Activated naive CD4-positive, alpha-beta T cell treated with anti-CD3 and anti-CD28 coated beads, Interleukin-2, amount 50 U/mL, for 24 hours (primary cell): ENCODE data around the gene QRFPR.

Experiments
- H3K27ac Mint-ChIP-seq: one replicate; pipeline ENCODE4 v1.8.0; 2021; ENCODE audit warnings: mild to moderate bottlenecking, mixed read lengths
- H3K27me3 Mint-ChIP-seq: one replicate; pipeline ENCODE4 v1.8.0; 2021; ENCODE audit warnings: mixed read lengths
- H3K36me3 Mint-ChIP-seq: one replicate; pipeline ENCODE4 v1.8.0; 2021; ENCODE audit warnings: mixed read lengths
- H3K4me1 Mint-ChIP-seq: one replicate; pipeline ENCODE4 v1.8.0; 2021; ENCODE audit warnings: mixed read lengths
- H3K4me3 Mint-ChIP-seq: one replicate; pipeline ENCODE4 v1.8.0; 2021; ENCODE audit warnings: mild to moderate bottlenecking, mixed read lengths
- H3K9me3 Mint-ChIP-seq: one replicate; pipeline ENCODE4 v1.8.0; 2021; ENCODE audit warnings: mixed read lengths

The QRFPR gene

DNA sequence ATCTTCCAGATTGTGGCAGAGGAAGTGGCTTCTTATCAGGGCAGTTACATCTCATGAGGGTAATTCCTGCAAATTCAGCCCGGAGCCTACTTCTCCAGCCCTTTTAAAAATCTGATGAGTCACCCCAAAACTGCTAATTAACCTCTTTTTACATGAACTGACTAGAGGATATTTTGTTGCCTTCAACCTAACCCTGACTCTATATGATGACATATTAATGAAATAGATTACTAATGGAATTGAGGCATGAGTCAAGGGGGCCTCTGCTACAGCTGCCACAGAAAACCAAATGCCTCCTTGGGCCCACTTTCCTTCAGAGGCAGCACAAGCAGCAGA lies 72.5 kb downstream of the QRFPR start:
- Mint-ChIP-seq H3K27me3 (no peaks in the 10 kb centered on the region), H3K9me3 (no peaks in the 10 kb centered on the region), H3K27ac (no peak overlapping the region), H3K4me1 (peaks cover 15% of the 10 kb centered on the region), H3K4me3 (no peak overlapping the region), H3K36me3 (peaks cover 1% of the 10 kb centered on the region)

DNA sequence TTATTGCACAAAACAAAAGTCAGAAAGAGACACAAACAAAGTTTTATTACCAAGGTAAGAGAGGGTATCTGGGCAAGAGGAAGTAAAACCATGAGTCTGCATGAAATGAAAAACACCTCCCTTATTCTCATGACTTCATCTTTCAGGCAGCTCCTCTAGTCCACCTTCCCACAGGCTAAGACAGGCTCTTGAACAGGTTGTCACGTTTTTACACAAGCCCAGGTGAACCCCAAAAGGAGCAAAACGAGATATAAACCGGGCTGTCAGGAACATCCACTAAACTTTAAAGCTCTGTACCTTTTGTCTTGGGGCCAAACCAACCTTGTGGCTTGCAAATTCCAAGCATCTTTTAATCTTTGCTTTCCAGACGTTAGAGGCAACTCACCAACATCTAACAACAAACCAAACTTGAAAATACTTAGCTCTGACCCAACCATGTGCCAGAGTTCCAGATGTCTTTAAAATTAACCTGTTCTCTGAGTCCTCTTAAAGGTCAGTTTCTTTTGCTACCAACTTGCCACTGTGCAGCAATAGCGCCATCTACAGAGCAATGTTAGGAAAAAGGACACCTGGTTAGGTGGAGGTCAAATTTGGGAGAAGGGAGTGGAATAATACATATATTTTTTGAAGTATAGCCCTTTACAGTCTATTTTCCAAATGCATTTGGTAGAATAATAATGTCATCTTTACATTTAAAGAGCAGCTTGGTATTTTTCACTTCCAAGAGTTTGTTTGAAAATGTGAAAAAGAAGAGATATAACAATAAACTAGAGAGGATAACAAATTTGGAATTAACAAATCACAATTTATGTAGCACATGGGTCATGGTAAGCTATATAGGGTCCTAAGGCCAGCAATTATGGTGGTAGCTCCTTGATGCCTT lies 73.1 kb downstream of the QRFPR start:
- H3K36me3 Mint-ChIP-seq: peaks cover 1% of the 10 kb centered on the region
- H3K9me3 Mint-ChIP-seq: no peaks in the 10 kb centered on the region
- peak overlapping the region; percentile 26 for H3K27ac Mint-ChIP-seq
- peaks cover 15% of the 10 kb centered on the region for H3K4me1 Mint-ChIP-seq
- H3K4me3 Mint-ChIP-seq: no peak overlapping the region
- H3K27me3 Mint-ChIP-seq: no peaks in the 10 kb centered on the region

DNA sequence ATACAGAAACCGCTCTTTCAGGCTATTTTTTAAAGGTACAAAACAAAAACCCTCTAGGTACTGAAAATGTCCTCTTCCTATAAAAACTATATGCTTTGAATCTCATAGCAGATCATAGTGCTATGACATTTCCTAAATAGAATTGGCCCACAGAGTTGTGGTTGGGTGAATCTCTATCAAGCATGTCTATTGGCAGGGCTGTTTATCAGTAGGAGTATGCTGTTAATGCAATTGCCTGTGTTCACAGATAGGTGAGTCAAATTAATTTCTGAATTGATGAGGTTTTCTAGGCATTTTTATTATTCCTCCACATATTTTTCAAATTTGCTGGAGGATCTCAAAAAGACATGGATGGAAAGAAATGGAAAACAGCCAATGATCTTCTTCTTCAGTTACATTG lies 73.9 kb downstream of the QRFPR start:
- H3K27me3 Mint-ChIP-seq: no peaks in the 10 kb centered on the region
- no peak overlapping the region for H3K27ac Mint-ChIP-seq
- peaks cover 1% of the 10 kb centered on the region for H3K36me3 Mint-ChIP-seq
- no peak overlapping the region for H3K4me3 Mint-ChIP-seq
- H3K9me3 Mint-ChIP-seq: no peaks in the 10 kb centered on the region
- H3K4me1 Mint-ChIP-seq: peaks cover 15% of the 10 kb centered on the region

- H3K4me3 Mint-ChIP-seq: no peak overlapping the region
- no peaks in the 10 kb centered on the region for H3K27me3 Mint-ChIP-seq
- H3K9me3 Mint-ChIP-seq: no peaks in the 10 kb centered on the region
- peaks cover 15% of the 10 kb centered on the region for H3K4me1 Mint-ChIP-seq
- H3K36me3 Mint-ChIP-seq: no peaks in the 10 kb centered on the region
- H3K27ac Mint-ChIP-seq: no peak overlapping the region
Measured at GRCh38 chr4:121304893-121305292, 75.9 kb downstream of the QRFPR start.

- Mint-ChIP-seq H3K27me3 (no peaks in the 10 kb centered on the region), H3K4me1 (no peaks in the 10 kb centered on the region), H3K27ac (no peak overlapping the region), H3K9me3 (no peaks in the 10 kb centered on the region), H3K36me3 (no peaks in the 10 kb centered on the region), H3K4me3 (no peak overlapping the region)
Measured at GRCh38 chr4:121299367-121299766, 81.5 kb downstream of the QRFPR start.

- H3K36me3 Mint-ChIP-seq: peaks cover 11% of the 10 kb centered on the region
- peaks cover 21% of the 10 kb centered on the region for H3K9me3 Mint-ChIP-seq
- H3K27ac Mint-ChIP-seq: no peak overlapping the region
- peaks cover 2% of the 10 kb centered on the region for H3K27me3 Mint-ChIP-seq
- no peak overlapping the region for H3K4me3 Mint-ChIP-seq
- H3K4me1 Mint-ChIP-seq: no peaks in the 10 kb centered on the region
Measured at GRCh38 chr4:121283319-121283718, 97.5 kb downstream of the QRFPR start.

DNA sequence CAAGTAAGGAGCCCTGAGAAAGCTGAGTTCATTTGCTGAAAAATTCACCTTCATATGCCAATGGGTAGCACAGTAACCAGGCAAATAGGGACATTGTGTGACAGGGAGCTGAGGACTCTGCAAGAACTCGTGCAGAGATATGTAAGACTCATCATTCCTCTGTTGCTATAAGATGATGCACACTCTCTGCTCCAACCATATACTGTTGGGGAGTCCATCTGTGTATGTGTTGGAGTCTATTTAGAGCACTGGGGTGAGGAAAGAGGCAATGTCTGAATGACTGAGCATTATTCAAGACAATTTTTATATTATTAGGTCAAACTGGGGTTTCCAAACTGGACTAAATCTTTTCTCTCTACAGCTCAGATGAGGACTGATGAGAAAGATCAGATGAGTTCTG lies 100.4 kb downstream of the QRFPR start:
- H3K4me3 Mint-ChIP-seq: no peak overlapping the region
- peaks cover 6% of the 10 kb centered on the region for H3K9me3 Mint-ChIP-seq
- H3K36me3 Mint-ChIP-seq: peaks cover 3% of the 10 kb centered on the region
- peaks cover 2% of the 10 kb centered on the region for H3K27me3 Mint-ChIP-seq
- H3K27ac Mint-ChIP-seq: no peak overlapping the region
- H3K4me1 Mint-ChIP-seq: no peaks in the 10 kb centered on the region

GRCh38 chr4:121278811-121279368 lies 101.9 kb downstream of the QRFPR start:
- Mint-ChIP-seq H3K27ac (no peak overlapping the region), H3K36me3 (no peaks in the 10 kb centered on the region), H3K4me1 (no peaks in the 10 kb centered on the region), H3K4me3 (no peak overlapping the region), H3K27me3 (peaks cover 2% of the 10 kb centered on the region), H3K9me3 (no peaks in the 10 kb centered on the region)
